Measurements from ENCODE around the gene LKAAEAR1. TPM values are rescaled to one million over a fixed set of nuclear protein-coding genes. Genes with fewer than 3 reads are reported as not detected.

LKAAEAR1 gene
- polyA plus RNA-seq, 1 donor (not counting 4 experiments of a cell fraction or from before 2014, with no cell fraction given): not detected

DNA sequence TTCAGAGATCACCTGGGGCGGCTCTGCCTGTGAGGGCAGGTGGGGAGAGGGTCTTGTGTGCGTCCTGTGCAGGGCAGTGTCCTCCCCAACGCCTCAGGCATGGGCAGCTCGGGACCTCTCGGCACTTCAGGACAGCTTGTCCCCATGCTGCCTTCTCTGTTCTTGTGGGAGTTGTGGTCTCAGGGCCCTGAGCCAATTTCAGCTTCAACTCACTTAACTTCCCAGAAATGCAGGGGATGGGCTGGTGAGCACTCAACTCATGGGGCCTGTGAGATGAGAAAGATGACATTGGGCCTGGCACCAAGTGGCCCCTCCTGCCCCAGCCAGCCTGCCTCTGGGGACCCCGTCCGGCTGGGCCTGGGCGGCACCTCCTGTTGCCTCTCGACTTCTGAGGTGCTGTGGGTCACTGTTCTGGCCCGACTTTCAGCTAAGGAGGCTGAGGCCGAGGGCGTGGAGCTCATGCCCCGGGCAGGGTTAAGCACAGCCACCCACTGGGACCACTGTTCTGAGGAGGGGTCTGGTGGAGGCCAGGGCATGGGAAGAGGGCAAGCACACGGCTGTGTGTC lies 11.6 kb downstream of the LKAAEAR1 start:
- Histone ChIP-seq H3K27ac (ENCODE audit: control insufficient read depth, insufficient read depth, low read length) (no peak overlapping the region), H3K9me3 (ENCODE audit: control insufficient read depth, low read depth, low read length) (no peaks in the 10 kb centered on the region), H2AFZ (ENCODE audit: control insufficient read depth, low read length) (no peak overlapping the region), H3K9ac (ENCODE audit: control insufficient read depth, extremely low read depth, insufficient read depth, low read length) (no peak overlapping the region), H4K20me1 (ENCODE audit: control insufficient read depth, extremely low read depth, insufficient read depth, low read length) (no peaks in the 10 kb centered on the region), H3K4me3 (ENCODE audit: control insufficient read depth in 2 of 3, extremely low read depth in 1 of 3, insufficient read depth in 2 of 3, low read depth in 1 of 3, low read length in 3 of 3) (no peak overlapping the region), H3K4me2 (ENCODE audit: control insufficient read depth, extremely low read depth, insufficient read depth, low read depth, low read length) (no peak overlapping the region), H3K27me3 (ENCODE audit: control insufficient read depth, extremely low read depth, insufficient read depth, low read length) (no peaks in the 10 kb centered on the region), H3K4me1 (ENCODE audit: control insufficient read depth, extremely low read depth, insufficient read depth, low read length) (no peaks in the 10 kb centered on the region), H3K36me3 (ENCODE audit: control insufficient read depth in 2 of 2, extremely low read depth in 1 of 2, insufficient read depth in 2 of 2, low read length in 2 of 2) (peaks cover 0 to 10% of the 10 kb centered on the region in 2 experiments), H3K79me2 (ENCODE audit: control insufficient read depth, insufficient read depth, low read length) (no peaks in the 10 kb centered on the region), H3K9me1 (ENCODE audit: control insufficient read depth, extremely low read depth, insufficient read depth, low read length) (no peaks in the 10 kb centered on the region)
- DNase-seq (ENCODE audit: low read depth, low spot score) (no peak), FAIRE-seq (no peak)
- TF ChIP-seq, protein P1, sequence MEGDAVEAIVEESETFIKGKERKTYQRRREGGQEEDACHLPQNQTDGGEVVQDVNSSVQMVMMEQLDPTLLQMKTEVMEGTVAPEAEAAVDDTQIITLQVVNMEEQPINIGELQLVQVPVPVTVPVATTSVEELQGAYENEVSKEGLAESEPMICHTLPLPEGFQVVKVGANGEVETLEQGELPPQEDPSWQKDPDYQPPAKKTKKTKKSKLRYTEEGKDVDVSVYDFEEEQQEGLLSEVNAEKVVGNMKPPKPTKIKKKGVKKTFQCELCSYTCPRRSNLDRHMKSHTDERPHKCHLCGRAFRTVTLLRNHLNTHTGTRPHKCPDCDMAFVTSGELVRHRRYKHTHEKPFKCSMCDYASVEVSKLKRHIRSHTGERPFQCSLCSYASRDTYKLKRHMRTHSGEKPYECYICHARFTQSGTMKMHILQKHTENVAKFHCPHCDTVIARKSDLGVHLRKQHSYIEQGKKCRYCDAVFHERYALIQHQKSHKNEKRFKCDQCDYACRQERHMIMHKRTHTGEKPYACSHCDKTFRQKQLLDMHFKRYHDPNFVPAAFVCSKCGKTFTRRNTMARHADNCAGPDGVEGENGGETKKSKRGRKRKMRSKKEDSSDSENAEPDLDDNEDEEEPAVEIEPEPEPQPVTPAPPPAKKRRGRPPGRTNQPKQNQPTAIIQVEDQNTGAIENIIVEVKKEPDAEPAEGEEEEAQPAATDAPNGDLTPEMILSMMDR (optimal IDR thresholded peaks at IDR 0.05 in 1 of 3, IDR thresholded peaks at IDR 0.05 in 1 of 3, conservative IDR thresholded peaks at IDR 0.05 in 1 of 3; ENCODE audit: extremely low read depth in 1 of 3, insufficient read depth in 2 of 3, low read length in 3 of 3): no peak
- TF ChIP-seq EZH2 (IDR thresholded peaks at IDR 0.05; ENCODE audit: low read length): no peak
- dilution Hi-C loops (cut with MboI; ENCODE audit: extremely low pct_ligation_motif_present, low sequenced_read_pairs): no loop called here

DNA sequence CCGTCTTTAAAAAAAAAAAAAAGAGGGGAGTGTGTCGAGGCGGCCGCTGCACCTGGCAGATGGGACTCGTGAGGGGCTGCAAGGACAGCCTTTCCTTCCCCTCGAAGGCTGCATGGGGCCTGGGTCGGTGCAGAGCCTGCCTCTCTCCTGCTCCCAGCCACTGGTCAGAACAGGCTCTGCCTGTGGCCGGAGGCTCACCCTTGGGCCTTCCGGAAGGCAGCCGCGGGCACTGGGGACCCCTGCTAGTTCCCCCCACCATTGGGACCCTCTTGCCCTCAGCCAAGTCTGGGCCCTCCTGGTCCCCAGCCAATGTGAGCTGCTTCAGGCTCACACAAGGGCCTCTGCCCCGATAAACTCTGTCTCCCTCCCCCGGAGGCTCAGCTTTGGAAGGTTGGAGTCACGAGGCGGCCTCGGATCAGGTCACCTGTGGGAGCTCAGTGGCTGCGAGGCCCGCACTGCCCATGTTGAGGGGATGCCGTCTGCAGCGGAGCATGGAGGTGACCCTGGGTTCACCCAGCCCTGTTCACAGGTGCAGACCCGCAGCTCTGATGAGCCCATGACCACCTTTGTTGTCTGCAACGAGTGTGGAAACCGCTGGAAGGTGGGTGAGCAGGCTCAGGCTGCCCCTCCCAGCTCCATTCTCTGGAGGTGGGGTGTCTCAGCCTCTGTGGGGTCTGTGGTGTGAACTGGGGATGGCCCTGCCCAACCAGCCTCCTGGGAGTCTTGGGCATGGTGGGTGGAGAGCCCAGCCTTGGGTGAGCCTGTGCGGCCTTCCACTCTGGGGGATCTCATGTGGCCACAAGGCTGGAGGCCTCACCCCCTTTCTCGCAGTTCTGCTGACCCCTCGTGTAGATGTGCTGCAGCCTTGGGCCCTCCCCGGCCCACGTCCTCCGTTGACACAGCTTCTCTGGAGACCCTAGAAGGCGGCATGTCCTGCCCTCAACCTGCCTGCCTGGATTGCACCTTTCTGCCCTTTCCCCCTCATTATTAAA lies 12.6 kb downstream of the LKAAEAR1 start:
- H2AFZ ChIP-seq (ENCODE audit: control insufficient read depth, low read length): no peak overlapping the region
- H3K27ac ChIP-seq (ENCODE audit: control insufficient read depth, insufficient read depth, low read length): no peak overlapping the region
- no peak overlapping the region for H3K9ac ChIP-seq (ENCODE audit: control insufficient read depth, extremely low read depth, insufficient read depth, low read length)
- no peaks in the 10 kb centered on the region for H3K27me3 ChIP-seq (ENCODE audit: control insufficient read depth, extremely low read depth, insufficient read depth, low read length)
- TF ChIP-seq, protein P1 (optimal IDR thresholded peaks at IDR 0.05 in 1 of 3, IDR thresholded peaks at IDR 0.05 in 1 of 3, conservative IDR thresholded peaks at IDR 0.05 in 1 of 3; ENCODE audit: extremely low read depth in 1 of 3, insufficient read depth in 2 of 3, low read length in 3 of 3): no peak
- no peak for TF ChIP-seq EZH2 (IDR thresholded peaks at IDR 0.05; ENCODE audit: low read length)
- no peaks in the 10 kb centered on the region for H3K9me3 ChIP-seq (ENCODE audit: control insufficient read depth, low read depth, low read length)
- H3K79me2 ChIP-seq (ENCODE audit: control insufficient read depth, insufficient read depth, low read length): no peaks in the 10 kb centered on the region
- H3K4me2 ChIP-seq (ENCODE audit: control insufficient read depth, extremely low read depth, insufficient read depth, low read depth, low read length): no peak overlapping the region
- H3K4me3 ChIP-seq (ENCODE audit: control insufficient read depth in 2 of 3, extremely low read depth in 1 of 3, insufficient read depth in 2 of 3, low read depth in 1 of 3, low read length in 3 of 3): no peak overlapping the region
- no peaks in the 10 kb centered on the region for H3K9me1 ChIP-seq (ENCODE audit: control insufficient read depth, extremely low read depth, insufficient read depth, low read length)
- peaks cover 0 to 10% of the 10 kb centered on the region in 2 experiments for H3K36me3 ChIP-seq (ENCODE audit: control insufficient read depth in 2 of 2, extremely low read depth in 1 of 2, insufficient read depth in 2 of 2, low read length in 2 of 2)
- H4K20me1 ChIP-seq (ENCODE audit: control insufficient read depth, extremely low read depth, insufficient read depth, low read length): no peaks in the 10 kb centered on the region
- DNase-seq (ENCODE audit: low read depth, low spot score) (no peak), FAIRE-seq (no peak)
- peaks cover 2% of the 10 kb centered on the region for H3K4me1 ChIP-seq (ENCODE audit: control insufficient read depth, extremely low read depth, insufficient read depth, low read length)
- dilution Hi-C loops (cut with MboI; ENCODE audit: extremely low pct_ligation_motif_present, low sequenced_read_pairs): no loop called here
